Endometrial microvascular endothelial cells (primary cell): Measurements from ENCODE around the gene CYBB. TPM values are rescaled to one million over a fixed set of nuclear protein-coding genes. Genes with fewer than 3 reads are reported as not detected.

Experiments used
- in situ Hi-C: cut with HindIII; loops from 2 replicates; pipeline ENCODE4 v1.10.0; 2017; ENCODE audit warnings: low sequenced_read_pairs, low pct_unique_long_range_greater_than_20kb; ENCODE audit errors: inconsistent ontology term
- total RNA-seq: library from RNA; depleted of rRNA; stranded (reverse); fragments of >200 nt; gene quantifications from one replicate; pipeline ENCODE4 v1.2.3, GENCODE V29; 2015; ENCODE audit errors: inconsistent ontology term

Gene CYBB
- total RNA-seq, 1 donor from 2014 or later, result not detected

DNA sequence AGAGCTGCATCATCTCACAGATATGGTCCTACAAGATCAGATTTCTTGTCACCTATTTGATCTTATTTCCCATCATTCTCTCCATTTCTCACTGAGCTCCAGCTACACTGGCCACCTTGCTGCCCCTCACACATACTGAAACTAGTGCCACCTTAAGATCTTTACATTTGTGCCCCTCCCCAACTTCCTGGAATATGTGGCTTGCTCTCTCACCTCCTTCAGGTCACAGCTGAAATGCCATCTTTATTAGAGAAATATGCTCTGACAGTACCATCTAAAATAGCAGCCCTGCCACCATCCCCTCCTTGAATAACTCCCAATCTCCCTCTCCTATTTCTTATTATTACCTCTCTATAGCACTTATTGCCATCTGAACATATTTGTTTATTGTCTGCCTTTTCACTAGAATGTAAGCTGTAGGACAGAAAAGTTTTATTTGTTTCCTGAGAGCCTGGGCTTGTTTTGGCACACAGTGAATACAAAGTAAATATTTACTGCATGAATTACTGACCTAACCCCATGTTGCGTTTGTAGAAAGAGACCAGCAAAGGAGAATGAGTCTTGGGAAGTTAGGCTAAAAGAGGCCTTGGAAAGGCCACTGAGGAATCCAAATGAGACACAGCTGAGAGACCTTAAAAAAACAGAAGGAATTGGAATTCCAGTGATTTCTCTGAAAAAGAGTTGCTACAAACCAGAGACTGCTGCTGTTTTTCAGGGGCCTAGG, 44.8 kb downstream of the CYBB start:
- in situ Hi-C loops, result no loop called here

DNA sequence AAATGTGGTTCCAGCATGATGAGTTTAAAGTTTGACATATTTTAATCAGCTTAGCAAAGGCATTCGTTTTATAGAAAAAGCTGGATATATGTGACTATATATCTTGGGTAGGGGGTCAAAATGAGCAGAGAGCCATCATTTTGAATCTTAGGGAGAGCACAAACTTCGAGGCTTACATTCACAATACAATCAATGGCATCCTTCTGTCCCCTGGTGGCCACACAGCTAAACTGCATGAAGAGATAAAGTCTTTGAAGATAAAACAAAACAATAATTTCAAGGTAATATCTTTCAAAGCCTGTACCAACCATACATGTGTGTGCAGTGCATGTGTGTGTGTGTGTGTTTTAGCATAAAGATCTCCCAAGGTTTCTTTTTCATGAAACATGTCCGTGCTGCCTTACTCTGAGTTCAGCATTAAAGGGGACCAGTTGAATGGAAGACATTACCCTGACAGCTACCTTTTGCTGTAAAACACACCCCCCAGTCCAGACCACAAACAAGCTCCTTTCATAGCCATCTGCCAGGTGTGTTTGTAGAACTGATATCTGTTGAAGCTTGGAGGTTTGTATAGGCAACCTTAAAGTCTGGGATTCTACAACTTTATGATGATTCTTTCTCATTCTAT, 45.5 kb downstream of the CYBB start:
- in situ Hi-C loops, result no loop called here

DNA sequence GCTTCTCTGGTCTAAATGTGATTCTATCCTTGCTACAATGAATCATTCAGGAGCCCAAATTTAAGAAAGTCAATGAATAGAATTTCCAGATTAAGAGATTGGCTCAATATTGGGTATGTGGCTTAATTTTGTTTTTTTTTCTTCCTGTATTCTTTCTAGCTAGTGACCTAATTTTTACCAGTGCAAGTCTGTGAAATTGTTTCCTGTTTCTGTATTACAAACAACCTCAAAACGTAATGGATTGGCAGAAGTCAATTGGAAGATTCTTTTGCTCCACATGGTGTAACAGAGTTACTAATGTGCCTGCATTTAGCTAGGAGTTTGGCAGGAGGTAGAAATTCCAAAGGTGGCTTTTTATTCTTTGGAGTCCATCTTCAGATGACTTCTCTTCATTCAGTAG, 49.9 kb downstream of the CYBB start:
- in situ Hi-C loops, result no loop called here

DNA sequence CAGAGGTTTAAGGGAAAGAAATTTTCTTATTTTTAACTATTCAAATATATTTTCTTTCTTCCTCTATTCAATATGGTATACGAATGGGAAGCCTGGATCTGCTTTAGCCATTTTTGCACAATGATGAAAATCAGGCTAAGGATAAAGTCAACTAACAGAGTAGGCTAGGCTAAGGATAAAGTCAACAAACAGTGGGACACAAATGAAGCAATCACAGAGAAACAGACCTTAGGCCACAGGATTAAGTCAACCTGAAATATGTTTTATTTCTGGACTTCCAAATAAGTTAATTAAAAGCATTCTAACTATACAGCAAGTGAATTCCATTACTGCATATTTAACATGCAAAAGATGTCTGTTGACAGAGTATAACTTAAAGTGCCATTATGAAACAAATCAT, 50.5 kb downstream of the CYBB start:
- in situ Hi-C loops, result no loop called here

DNA sequence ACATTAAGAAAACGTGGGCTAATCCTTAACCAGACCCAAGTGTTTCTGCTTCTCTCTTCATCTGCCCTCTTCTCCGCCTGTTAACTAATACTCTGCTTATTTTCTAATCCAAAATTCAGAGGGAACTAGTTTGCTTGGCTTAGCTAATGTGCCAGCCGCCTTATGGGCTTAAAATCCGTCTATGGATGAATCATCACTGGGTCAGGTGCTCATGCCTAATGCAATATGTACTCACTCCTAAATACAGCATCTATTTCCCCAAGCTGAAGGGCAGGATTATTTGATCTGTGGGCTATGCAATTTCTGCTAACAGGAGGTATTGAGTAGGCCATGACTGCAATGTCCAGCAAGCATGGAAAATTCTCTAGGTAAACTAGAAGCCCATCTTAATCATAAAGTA, 55.1 kb downstream of the CYBB start:
- in situ Hi-C loops, result no loop called here

DNA sequence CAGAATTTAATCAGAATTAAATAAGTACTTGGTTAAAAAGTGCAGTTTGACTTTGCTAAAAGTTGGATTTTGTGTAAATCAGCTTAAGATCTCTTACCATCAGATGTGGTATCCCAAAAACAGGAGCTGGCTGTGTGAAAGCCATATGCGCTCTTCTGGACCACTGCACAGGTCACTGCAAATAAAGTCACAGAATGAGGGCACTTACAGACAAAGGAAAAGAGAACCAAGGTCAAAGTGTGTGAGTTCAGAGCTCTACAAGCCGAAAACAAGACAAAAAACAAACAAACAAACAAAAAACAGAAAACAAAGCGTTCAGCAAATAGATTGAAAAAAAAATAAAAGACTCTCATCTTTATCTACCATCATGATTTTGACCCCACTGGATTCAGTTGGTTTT, 61.1 kb downstream of the CYBB start:
- in situ Hi-C loops, result no loop called here

DNA sequence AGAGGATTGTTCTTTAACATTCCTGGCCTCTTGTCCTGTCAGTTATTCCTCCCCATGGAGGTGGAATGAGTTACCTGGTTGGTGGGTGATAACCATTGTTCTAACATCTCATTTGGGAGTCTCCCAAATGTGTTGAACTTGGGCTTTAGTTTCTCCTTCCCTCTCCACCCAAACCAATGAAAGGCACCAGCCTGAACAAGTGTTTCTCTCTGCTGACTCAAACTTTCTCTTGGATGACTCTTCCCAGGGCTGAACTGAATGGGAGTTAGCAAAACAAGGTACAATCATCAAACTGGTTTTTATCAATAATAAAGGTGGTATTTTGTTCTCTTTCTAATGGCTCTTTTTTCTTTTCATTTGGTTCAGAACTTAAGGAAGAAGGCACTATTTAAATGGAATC, 64.8 kb downstream of the CYBB start:
- in situ Hi-C loops, result no loop called here

DNA sequence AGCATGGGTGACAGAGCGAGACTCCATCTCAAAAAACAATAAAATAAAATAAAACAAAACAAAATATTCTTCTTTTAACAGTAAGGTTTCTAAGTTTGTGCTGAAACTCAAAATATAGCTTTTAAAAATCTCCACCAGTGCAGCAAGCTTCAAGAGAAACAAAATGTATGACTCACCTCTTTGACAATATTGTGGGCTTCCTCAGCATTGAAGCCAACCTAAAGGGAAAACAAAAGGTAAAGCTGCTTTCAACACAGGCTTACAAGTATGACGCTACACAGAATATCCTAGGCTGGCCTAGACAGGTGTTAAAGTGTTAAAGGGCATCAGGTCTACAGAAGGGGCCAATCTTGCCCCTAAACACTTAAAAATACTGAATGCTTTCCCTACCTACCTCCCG, 66.3 kb downstream of the CYBB start:
- in situ Hi-C loops, result no loop called here

DNA sequence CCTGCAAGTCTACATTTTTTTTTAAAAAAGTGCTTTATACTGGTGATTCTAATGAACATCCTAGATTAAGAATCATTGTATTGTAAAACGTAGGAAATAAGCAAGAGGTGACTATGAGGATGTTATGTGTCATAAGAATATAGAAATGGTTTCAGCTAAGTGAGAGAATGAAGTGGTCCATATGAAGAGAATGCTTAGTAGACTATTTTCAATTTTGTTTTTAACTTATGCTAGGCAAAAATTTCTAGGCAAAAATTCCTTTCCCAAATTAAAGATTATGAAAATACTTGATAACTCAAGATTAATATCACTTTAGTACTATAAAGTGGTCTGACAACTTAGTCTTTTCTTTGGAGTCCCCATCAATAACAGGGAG, 66.7 kb downstream of the CYBB start:
- in situ Hi-C loops, result no loop called here

DNA sequence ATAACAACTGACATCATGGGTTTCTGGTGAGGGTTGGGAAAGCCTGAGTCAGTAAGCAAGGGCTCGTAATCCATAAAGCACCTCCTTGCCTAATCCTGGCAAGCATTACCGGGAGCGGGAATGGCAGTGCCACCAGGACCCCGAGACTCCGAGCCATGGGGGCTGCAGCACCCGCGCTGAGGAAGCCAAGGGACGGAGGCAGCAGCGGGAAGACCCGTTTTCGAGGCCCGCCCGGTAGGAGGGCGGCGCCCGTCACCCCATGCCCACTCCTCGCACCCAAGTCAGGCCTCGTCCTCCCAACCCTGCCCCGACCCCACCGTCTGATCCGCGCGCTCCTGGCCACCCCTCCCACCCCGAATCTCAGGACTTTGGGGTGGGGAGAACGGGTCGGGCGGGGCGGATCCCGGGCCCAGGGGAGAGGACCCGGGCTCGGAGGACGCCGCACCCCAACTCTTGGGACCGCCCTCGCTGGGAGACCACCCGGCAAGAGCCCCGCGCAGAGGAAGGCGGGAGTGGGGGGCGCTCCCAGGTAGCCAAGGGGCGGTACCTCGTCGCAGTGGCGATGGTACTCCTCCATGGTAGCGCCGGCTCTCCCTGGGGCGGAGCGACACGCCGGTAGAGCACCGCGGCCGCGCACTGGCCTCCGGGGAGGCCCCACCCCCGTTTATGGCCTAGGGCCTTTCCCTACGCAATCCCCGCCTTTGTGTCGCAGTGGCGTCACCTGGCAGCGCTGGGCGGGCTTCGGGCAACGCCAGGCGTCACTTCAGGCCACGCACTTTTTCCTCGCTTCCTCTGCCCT, 67.3 kb downstream of the CYBB start, which contains the start of gene DYNLT3:
DYNLT3 (minus strand) TSS at position 638 of the 799 bp plus-strand sequence; CDS start at position 577, 61 bp downstream.
- in situ Hi-C loops, result no loop called here

DNA sequence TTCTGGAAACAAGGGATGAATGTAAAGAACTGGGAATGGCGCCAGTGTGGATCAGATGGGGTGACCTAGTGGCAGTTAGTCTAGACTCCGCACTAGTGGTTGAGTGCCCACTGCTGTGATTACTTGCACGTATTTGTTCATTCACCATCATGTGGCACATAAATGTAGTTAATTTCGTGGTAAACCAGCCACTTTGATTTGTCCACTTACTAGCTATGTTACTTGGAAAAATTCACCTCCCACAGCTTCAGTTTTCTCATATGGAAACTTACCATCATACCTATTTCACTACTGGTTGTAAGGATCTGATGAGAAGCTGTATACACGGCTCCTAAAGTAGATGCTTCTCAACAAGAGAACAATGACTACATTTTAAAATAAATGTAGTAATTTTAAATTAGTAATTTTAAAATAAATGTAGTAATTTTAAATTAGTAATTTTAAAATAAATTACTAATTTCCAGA, 67.9 kb downstream of the CYBB start:
- in situ Hi-C loops, result no loop called here

DNA sequence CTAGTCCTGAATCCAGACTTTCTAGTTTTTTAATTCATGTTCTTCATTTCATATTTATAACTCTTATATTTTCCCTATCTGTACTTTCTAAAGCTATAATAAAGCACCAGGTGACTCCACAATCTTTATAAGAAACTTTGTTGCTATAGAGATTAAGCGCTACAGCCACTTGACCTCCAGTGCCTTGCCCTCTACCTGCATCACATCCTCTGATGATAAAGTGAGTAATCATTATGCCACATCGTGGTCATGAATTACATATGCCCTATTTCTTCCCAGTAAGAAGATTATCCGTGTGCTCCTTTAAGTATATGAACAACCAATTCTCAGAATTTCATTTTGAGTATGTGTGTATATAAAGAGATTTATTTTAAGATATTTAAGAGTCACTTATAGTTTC, 74.3 kb downstream of the CYBB start:
- in situ Hi-C loops, result no loop called here

DNA sequence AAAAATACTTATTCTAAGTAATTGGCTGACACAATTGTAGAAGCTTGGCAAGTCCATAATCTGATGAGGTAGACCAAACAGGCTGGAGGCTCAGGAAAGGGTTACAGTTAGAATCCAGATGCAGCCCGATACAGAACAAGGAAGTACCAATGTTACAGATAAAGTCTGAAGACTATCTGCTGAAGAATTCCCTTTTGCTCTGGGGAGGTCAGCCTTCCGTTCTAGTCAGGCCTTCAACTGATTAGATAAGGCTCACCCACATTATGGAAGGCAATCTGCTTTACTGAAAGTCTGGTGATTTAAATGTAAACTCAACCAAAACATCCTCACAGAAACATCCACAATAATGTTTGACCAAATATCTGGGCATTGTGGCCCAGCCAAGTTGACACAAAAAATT, 74.9 kb downstream of the CYBB start:
- in situ Hi-C loops, result no loop called here

DNA sequence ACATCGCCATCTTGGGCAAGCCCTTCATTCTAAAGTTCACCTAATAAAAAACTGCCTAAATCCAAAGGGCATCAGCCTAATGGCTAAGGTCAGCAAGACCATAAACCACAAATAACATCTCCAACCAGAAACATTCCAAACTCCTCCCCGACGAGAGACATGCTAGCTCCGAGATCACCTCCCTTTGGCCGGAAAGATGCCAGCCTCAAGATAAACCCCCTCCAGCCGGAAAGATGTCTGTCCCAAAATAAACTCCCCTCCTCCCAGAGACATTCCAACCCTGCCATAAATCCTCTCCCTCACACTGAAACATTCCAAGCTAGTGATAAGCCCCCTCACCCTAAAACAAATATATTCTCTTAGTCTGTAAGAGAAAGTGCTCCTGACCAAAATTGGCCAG, 80.9 kb downstream of the CYBB start:
- in situ Hi-C loops, result no loop called here

DNA sequence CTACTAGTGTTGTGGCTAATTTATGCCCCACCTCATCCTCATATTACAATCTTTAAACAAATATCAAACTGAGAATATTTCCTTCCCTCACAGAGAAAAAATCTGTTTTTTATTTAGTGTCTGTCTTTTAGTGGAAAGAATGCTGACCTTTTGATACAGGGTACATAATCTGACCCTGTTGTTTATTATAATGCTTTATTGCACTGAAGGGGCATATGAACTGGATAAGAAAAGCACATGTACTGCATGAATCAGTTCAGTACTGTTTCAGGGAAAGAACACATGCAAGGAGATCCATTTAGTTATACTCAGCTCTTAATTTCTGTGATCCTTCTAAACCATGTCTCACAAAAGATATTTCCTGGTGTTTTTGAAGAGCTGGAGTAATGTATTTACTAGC, 83.0 kb downstream of the CYBB start:
- in situ Hi-C loops, result no loop called here

Other genes starting within 250 kb of the CYBB start
- gene LANCL3, start 208.4 kb upstream of the CYBB start, total RNA-seq, result 0.09 TPM
- not detected for gene XK, start 94.3 kb upstream of the CYBB start, total RNA-seq
- gene DYNLT3, start 67.5 kb downstream of the CYBB start, total RNA-seq, result 26.5 TPM
- gene SYTL5, start 226.5 kb downstream of the CYBB start, total RNA-seq, result not detected